IMR-90 (cell line): ENCODE measurements around the gene PSPC1.
"Not testable (repeated sequence)": the region's sequence is repeated elsewhere in the genome, so short reads cannot be mapped to it uniquely, and the experiment has no call there.

Experiments
- CTCF ChIP-seq: conservative IDR thresholded peaks from 2 replicates; pipeline ENCODE4 v1.5.1; 2012; ENCODE audit warnings: mild to moderate bottlenecking, low read depth, low read length, improper control_type of control experiment
- MXI1 ChIP-seq: IDR thresholded peaks from 2 replicates; pipeline ENCODE4 v1.6.1; 2012; ENCODE audit warnings: low read depth, mild to moderate bottlenecking, low read length, moderate library complexity, borderline replicate concordance
- POLR2A ChIP-seq: IDR thresholded peaks from 2 replicates; pipeline ENCODE4 v1.6.1; 2012; ENCODE audit warnings: mild to moderate bottlenecking, low read depth, low read length
- RAD21 ChIP-seq: IDR thresholded peaks from 2 replicates; pipeline ENCODE4 v1.6.1; 2012; ENCODE audit warnings: low read length, improper control_type of control experiment
- RCOR1 ChIP-seq: IDR thresholded peaks from 2 replicates; pipeline ENCODE4 v1.6.1; 2012; ENCODE audit warnings: mild to moderate bottlenecking, low read length, improper control_type of control experiment; ENCODE audit not compliant: insufficient replicate concordance
- RFX5 ChIP-seq: IDR thresholded peaks from 2 replicates; pipeline ENCODE4 v1.8.0; 2012; ENCODE audit warnings: low read depth, mild to moderate bottlenecking, low read length, moderate library complexity
- USF2 ChIP-seq: fragments of 150-350 bp; IDR thresholded peaks from 2 replicates; pipeline ENCODE4 v1.6.1; 2017; ENCODE audit warnings: mild to moderate bottlenecking, antibody characterized with exemption, low read length, low read depth

- not testable (repeated sequence) for TF ChIP-seq USF2, CTCF, MXI1, POLR2A, RCOR1, RFX5, RAD21
These were observed 81.1 kb downstream of the PSPC1 start for GRCh38 chr13:19701619-19702018.
